COLO829 (cell line): ENCODE results near the gene GALNTL6.

Source experiments
- DNase-seq: peaks from one replicate; pipeline ENCODE4 v3.0.0; 2012; ENCODE audit warnings: low spot score

GALNTL6 gene

DNA sequence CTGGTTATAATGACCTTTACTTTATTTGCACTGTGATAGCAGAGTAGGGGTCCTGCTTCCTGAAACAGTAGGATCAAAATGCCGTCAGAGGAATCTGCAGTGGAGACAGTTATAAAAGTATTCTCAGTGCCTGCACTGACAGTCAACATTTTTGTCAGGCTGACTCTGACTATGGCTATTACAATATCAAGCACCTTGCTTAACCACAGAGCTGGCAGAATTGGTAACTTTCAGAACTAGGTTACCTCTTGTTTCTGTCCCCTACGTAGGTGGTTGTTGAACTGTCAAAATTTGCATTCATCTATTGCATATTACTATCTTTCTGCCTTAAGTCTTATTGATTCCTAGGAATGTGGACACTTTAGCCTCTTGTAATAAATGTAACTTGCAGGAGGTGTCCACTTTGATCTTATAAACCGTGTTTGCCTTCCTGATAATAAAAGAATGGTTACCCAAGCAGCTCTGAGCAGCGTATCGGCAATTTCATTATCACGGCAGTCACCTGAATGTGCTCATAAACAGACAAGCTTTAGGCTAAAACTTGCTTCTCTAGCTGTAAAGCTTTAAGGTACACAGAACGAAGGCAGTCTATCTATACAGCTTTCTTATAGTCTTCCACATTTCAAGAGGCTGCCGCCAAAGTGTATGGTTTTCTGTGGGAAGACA is 1002.4 kb downstream of the GALNTL6 start:
- DNase-seq, result no peak

GRCh38 chr4:172818901-172819300 is 1005.7 kb downstream of the GALNTL6 start:
- no peak for DNase-seq

- DNase-seq, result no peak
Measured at GRCh38 chr4:172819353-172819752, 1006.1 kb downstream of the GALNTL6 start.

DNA sequence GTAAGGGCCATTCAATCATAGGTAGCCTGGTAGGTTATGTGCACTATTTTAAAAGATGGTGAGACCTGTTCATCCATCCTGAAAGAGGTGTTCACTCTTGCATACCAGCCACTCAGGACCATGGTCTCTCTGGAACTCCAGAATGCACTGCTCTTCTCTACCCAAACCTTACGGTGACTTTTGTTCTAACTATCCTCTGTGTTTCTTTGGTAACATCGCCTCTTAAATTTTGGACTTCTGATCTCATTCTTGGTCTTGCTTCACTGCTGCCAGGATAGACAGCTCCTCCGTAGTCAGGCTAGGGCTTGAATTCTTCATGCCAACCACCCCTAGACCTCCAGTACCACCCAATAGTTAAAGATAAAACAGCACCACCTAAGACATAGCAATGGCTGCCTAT is 1009.1 kb downstream of the GALNTL6 start:
- no peak for DNase-seq

GRCh38 chr4:172826346-172826745 is 1013.1 kb downstream of the GALNTL6 start:
- no peak for DNase-seq

DNA sequence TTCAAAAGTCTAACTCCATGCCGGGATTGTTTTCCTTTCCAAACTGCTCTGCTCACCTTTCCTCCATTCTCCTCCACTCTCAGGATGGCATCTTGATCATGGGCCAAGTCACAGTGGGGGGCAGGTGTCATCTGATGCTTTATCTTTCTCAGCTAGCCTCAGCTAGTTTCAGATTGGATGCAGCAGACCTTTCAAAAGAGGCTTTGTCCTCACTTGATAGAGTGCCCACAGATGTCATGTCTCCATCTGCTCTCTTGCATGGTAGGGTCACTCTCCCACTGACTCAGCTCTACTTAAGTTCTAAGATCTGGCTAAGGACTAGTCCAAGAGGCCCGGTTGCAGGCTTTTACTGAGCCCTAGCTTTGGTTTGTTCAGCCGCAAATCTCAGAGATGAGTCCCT is 1013.7 kb downstream of the GALNTL6 start:
- peak; percentile 41 for DNase-seq

- DNase-seq, result peak; percentile 65
Measured at GRCh38 chr4:172830295-172830764, 1017.1 kb downstream of the GALNTL6 start.

- no peak for DNase-seq
Measured at GRCh38 chr4:172836661-172837060, 1023.5 kb downstream of the GALNTL6 start.

DNA sequence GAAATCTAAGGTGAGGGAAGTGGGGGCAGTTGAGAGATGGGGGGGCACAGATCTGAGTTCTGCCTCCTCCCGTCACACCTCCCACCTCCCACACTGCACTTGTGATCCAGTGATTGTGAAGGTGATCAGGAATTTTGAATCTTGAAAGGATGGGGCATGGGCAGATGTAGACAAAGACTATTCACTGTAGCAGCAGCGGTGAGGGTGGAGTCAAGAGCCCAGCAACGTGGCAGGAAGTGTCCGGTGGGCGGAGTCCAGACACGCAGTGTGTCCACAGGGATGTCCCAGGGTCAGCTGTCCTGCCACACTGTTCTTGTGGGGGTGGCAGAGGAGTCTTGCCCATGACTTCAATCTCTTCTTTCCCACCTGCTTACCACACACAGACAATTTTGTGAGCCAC is 1024.9 kb downstream of the GALNTL6 start:
- DNase-seq, result no peak

GRCh38 chr4:172838943-172839342 is 1025.7 kb downstream of the GALNTL6 start:
- no peak for DNase-seq

DNA sequence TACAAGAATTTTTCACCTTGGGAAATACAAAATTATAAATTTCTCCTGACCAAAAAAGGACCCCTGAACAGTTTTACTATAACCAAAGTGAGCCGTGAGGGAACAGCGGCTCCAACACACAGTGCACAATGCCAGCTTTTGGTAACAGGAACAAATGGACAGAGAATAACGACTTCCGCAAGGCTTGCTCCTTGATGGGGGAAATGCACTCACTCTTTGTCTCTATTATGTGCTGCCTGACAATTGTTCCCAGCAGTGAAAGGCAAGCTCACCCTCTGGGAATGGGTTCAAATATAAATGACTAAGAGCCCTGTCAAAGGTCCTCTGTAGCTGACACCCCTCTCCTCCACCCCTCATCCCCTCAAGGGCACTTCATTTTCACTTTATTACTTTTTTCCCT is 1029.6 kb downstream of the GALNTL6 start:
- no peak for DNase-seq

DNA sequence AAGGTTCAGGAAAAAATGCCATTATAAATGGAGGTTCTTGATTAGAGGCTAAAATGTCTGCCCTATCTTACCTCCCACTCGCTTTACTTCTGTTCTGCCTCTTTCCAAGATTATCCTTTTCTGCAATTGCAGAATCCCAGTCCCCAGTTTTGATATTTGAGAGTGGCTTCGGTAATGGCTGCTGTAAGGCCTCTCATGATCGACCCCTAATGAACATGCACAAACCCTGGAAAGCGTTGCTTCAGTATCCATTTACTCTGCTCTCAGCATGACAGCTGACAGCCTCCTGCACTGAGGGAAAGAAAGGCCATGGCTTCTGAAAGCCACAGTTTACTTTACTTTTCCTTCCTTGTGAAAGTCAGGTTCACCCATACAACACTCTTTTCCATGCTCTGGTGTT is 1030.0 kb downstream of the GALNTL6 start:
- DNase-seq, result no peak

GRCh38 chr4:172844556-172844955 is 1031.4 kb downstream of the GALNTL6 start:
- DNase-seq, result no peak

- DNase-seq, result peak; percentile 86
Measured at GRCh38 chr4:172845281-172845680, 1032.1 kb downstream of the GALNTL6 start.

DNA sequence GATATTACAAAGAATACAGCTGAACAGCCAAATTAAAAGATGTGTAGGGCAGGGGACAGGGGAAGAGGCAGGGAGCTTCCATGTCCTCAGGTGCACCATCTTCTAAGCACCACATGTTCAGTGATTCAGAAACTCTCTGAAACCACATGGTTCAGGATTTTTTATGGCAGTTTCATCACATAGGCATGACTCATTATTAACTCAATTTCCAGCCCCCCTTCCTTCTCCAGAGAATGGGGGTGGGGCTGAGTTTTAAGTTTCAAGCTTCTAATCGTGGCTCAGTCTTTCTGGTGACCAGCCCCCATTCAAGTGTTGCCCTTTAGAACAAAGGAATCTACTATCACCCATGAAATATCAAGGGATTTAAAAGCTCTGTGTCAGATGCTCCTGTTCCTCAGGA is 1037.6 kb downstream of the GALNTL6 start:
- DNase-seq, result peak; percentile 96

DNA sequence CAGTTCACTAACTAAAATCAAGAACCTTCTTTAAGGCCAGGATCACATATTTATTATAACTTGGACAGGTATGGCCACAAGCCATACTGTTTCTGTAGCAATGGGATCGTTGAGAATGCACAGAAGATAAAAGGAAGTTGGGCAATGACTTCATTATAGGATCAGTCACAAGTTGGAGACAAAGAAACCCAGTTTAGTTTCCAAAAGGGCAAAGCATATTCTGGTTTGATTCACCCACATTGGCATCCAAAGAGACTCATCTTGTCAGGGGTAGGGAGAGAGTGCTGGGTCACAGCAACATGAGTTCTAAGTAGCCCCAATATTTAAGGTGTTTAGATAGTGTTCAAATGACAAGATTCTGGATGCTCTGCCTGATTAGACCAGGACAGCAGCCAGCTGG is 1038.3 kb downstream of the GALNTL6 start:
- peak; percentile 82 for DNase-seq

GRCh38 chr4:172857026-172857425 is 1043.8 kb downstream of the GALNTL6 start:
- DNase-seq, result no peak

- DNase-seq, result no peak
Measured at GRCh38 chr4:172858731-172859230, 1045.6 kb downstream of the GALNTL6 start.

DNA sequence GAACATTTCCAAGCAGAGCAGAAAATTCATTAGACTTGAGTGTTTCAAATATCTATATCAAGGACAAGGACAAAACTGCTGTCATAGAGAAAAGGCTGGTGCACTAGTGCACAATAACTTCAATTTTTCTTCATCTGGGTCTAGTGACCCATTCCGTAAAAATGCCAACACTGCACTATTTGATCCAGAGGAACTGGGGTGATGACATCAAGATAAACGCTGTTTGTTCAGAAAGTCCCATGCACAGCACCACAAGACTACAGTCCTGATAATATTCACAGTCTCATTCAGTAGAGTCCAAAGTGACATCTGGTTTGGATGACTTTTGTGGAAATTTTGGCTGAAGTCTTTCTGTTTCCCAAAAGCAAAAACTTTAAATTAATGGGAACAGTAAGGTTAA is 1051.9 kb downstream of the GALNTL6 start:
- DNase-seq, result no peak

- no peak for DNase-seq
Measured at GRCh38 chr4:172865531-172866127, 1052.4 kb downstream of the GALNTL6 start.

- DNase-seq, result no peak
Measured at GRCh38 chr4:172866421-172866820, 1053.2 kb downstream of the GALNTL6 start.

- DNase-seq, result no peak
Measured at GRCh38 chr4:172867835-172868234, 1054.6 kb downstream of the GALNTL6 start.

DNA sequence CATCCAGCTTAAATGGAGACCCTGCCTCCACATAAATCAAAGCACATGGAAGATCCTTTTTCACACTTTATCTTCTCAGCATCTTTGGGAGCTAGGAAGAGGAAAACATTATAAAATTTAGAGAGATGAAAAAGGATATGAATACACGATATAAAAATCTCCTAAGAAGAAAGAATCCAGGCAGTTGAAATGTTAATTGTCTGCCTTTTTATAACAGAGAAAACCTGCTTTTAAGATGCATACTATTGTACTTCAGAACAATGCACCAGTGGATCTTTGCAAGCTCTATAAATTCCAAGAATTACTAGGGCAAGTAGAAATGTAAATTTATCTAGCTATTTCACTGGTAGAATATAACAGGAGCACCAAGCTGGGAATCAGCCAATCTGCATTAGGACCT is 1055.1 kb downstream of the GALNTL6 start:
- no peak for DNase-seq
